ENCODE data around the gene MOB3B. TPM values are rescaled to one million over a fixed set of nuclear protein-coding genes. Genes with fewer than 3 reads are reported as not detected.

MOB3B gene
- total RNA-seq, 3 donors from 2014 or later = 12.8 to 19.3 (median 13.1) TPM

- Histone ChIP-seq H3K27ac (peak overlapping the region; percentile 52 to 66), H3K36me3 (no peaks in the 10 kb centered on the region), H3K9me3 (no peaks in the 10 kb centered on the region), H3K4me3 (peak overlapping the region in 2 of 3 donors; percentile 23 to 48), H3K4me1 (no peaks in the 10 kb centered on the region), H3K27me3 (no peaks in the 10 kb centered on the region)
- TF ChIP-seq POLR2AphosphoS5 (IDR thresholded peaks at IDR 0.05) = no peak
- no peak for TF ChIP-seq POLR2A (IDR thresholded peaks at IDR 0.05)
- TF ChIP-seq CTCF (IDR thresholded peaks at IDR 0.05) = no peak
- intact Hi-C loops (cut with DNase I; ENCODE audit: low total_unique reads) = no loop called here
- DNase-seq (ENCODE audit: low spot score in 2 of 2) = no peak
These were observed 116.7 kb downstream of the MOB3B start for GRCh38 chr9:27412963-27413362.

GRCh38 chr9:27412081-27412480 lies 117.5 kb downstream of the MOB3B start:
- TF ChIP-seq CTCF (IDR thresholded peaks at IDR 0.05) (no peak), POLR2A (IDR thresholded peaks at IDR 0.05) (no peak)
- intact Hi-C loops (cut with DNase I; ENCODE audit: low total_unique reads) = no loop called here
- no peaks in the 10 kb centered on the region for H3K9me3 ChIP-seq
- no peaks in the 10 kb centered on the region for H3K27me3 ChIP-seq
- no peaks in the 10 kb centered on the region for H3K4me1 ChIP-seq
- no peak overlapping the region for H3K27ac ChIP-seq
- no peak overlapping the region for H3K4me3 ChIP-seq
- DNase-seq (ENCODE audit: low spot score in 2 of 2) = no peak
- no peaks in the 10 kb centered on the region for H3K36me3 ChIP-seq

- intact Hi-C loops (cut with DNase I; ENCODE audit: low total_unique reads) = no loop called here
- H3K27ac ChIP-seq = no peak overlapping the region
These were observed 121.1 kb downstream of the MOB3B start for GRCh38 chr9:27408482-27408881.

GRCh38 chr9:27408001-27408400 lies 121.6 kb downstream of the MOB3B start:
- Histone ChIP-seq H3K36me3 (no peaks in the 10 kb centered on the region), H3K27ac (peak overlapping the region in 1 of 2 donors; percentile 27), H3K4me3 (no peak overlapping the region), H3K9me3 (no peaks in the 10 kb centered on the region), H3K27me3 (no peaks in the 10 kb centered on the region), H3K4me1 (no peaks in the 10 kb centered on the region)
- no peak for TF ChIP-seq POLR2A (IDR thresholded peaks at IDR 0.05)
- no peak for TF ChIP-seq POLR2AphosphoS5 (IDR thresholded peaks at IDR 0.05)
- no peak for TF ChIP-seq CTCF (IDR thresholded peaks at IDR 0.05)
- no peak for DNase-seq (ENCODE audit: low spot score in 2 of 2)
- intact Hi-C loops (cut with DNase I; ENCODE audit: low total_unique reads) = no loop called here

More at GRCh38 chr9:27408482-27408881, 121.1 kb downstream of the MOB3B start:
- H3K27me3 ChIP-seq = no peaks in the 10 kb centered on the region
- no peak overlapping the region for H3K4me3 ChIP-seq
- no peaks in the 10 kb centered on the region for H3K4me1 ChIP-seq
- H3K9me3 ChIP-seq = no peaks in the 10 kb centered on the region
- H3K36me3 ChIP-seq = no peaks in the 10 kb centered on the region
- TF ChIP-seq CTCF (IDR thresholded peaks at IDR 0.05) (no peak), POLR2A (IDR thresholded peaks at IDR 0.05) (no peak), POLR2AphosphoS5 (IDR thresholded peaks at IDR 0.05) (no peak)
- DNase-seq (ENCODE audit: low spot score in 2 of 2) = no peak

GRCh38 chr9:27407491-27407890 lies 122.1 kb downstream of the MOB3B start:
- Histone ChIP-seq H3K4me3 (no peak overlapping the region), H3K36me3 (no peaks in the 10 kb centered on the region), H3K27ac (peak overlapping the region in 1 of 2 donors; percentile 27), H3K27me3 (no peaks in the 10 kb centered on the region), H3K4me1 (no peaks in the 10 kb centered on the region), H3K9me3 (no peaks in the 10 kb centered on the region)
- TF ChIP-seq POLR2A (IDR thresholded peaks at IDR 0.05) (no peak), POLR2AphosphoS5 (IDR thresholded peaks at IDR 0.05) (no peak), CTCF (IDR thresholded peaks at IDR 0.05) (no peak)
- DNase-seq (ENCODE audit: low spot score in 2 of 2) = no peak
- intact Hi-C loops (cut with DNase I; ENCODE audit: low total_unique reads) = no loop called here
